ENCODE results near the gene GINS1. TPM values are rescaled to one million over a fixed set of nuclear protein-coding genes. Genes with fewer than 3 reads are reported as not detected.

The GINS1 gene
- total and polyA plus RNA-seq, 7 donors: 0.28 to 7.6 (median 1.2) TPM

DNA sequence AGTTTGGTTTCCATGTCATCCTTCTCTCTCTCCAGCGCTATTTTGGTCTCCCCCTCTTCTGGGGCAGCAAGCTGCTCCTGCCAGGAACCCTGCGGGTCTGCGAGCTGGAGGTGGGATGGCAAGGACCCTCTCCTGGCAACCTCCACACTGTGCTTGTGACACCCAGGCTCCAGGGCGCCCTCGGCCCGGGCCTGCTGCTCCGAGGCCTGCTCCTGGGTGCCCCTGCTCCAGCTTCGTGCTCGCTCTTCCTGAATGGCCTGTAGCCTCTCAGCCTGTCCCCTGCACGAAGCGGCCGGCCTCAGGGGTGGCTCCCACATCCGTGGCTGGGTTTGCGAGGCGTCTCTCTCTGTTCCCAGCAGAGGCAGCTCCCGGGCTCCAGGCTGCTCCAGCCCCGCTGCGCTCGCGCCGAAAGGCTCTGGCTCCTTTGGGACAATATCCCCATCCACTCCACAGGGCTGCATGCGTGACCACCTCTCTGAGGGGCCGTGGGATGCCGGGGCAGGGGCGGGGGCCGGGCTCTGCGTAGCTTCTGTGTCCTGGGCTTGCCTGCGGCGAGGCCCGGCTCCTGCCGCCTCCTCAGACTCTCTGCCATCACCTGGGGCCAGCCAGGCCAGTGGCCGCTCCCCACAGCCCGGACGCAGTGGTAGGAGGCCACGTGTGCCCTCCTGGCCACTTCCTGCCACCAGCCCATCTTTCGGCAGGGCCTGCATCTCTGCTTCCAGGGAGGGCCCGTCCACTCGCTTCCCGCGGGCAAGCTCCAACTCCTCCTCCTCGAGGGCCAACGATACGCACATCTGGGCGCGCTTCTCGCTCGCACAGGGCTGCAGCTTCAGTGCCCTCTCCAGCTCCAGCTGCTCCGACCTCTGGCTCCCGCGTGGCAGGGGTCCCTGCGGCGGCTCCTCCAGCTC lies 68.9 kb downstream of the GINS1 start:
- intact Hi-C loops (cut with DNase I): no loop called here
- 94% methylated on average over 52 of the region's 52 CpGs for WGBS, 2 donors
- H3K36me3 ChIP-seq: peaks cover 0 to 62% (median 4%) of the 10 kb centered on the region in 4 donors
- no peaks in the 10 kb centered on the region for H3K4me1 ChIP-seq
- no peak overlapping the region for H3K4me3 ChIP-seq
- TF ChIP-seq EP300 (IDR thresholded peaks at IDR 0.05): no peak
- TF ChIP-seq, protein P1, sequence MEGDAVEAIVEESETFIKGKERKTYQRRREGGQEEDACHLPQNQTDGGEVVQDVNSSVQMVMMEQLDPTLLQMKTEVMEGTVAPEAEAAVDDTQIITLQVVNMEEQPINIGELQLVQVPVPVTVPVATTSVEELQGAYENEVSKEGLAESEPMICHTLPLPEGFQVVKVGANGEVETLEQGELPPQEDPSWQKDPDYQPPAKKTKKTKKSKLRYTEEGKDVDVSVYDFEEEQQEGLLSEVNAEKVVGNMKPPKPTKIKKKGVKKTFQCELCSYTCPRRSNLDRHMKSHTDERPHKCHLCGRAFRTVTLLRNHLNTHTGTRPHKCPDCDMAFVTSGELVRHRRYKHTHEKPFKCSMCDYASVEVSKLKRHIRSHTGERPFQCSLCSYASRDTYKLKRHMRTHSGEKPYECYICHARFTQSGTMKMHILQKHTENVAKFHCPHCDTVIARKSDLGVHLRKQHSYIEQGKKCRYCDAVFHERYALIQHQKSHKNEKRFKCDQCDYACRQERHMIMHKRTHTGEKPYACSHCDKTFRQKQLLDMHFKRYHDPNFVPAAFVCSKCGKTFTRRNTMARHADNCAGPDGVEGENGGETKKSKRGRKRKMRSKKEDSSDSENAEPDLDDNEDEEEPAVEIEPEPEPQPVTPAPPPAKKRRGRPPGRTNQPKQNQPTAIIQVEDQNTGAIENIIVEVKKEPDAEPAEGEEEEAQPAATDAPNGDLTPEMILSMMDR (IDR thresholded peaks at IDR 0.05): no peak
- no peak overlapping the region for H3K27ac ChIP-seq
- no peaks in the 10 kb centered on the region for H3K9me3 ChIP-seq
- H3K27me3 ChIP-seq: no peaks in the 10 kb centered on the region
- DNase-seq: no peak

- H3K4me1 ChIP-seq: no peaks in the 10 kb centered on the region
- H3K27me3 ChIP-seq: no peaks in the 10 kb centered on the region
- no peak overlapping the region for H3K27ac ChIP-seq
- no peak overlapping the region for H3K4me3 ChIP-seq
- TF ChIP-seq POLR2A (IDR thresholded peaks at IDR 0.05): no peak
- no peak for TF ChIP-seq POLR2AphosphoS5 (IDR thresholded peaks at IDR 0.05)
- TF ChIP-seq, protein P1 (IDR thresholded peaks at IDR 0.05): no peak
- TF ChIP-seq EP300 (IDR thresholded peaks at IDR 0.05): no peak
- DNase-seq: no peak
- 91 to 93% methylated on average over 28 of the region's 28 CpGs for WGBS, 2 donors
- no peaks in the 10 kb centered on the region for H3K9me3 ChIP-seq
- peaks cover 0 to 66% (median 4%) of the 10 kb centered on the region in 4 donors for H3K36me3 ChIP-seq
- intact Hi-C loops (cut with DNase I): no loop called here
These were observed 69.8 kb downstream of the GINS1 start for GRCh38 chr20:25477014-25477882.

DNA sequence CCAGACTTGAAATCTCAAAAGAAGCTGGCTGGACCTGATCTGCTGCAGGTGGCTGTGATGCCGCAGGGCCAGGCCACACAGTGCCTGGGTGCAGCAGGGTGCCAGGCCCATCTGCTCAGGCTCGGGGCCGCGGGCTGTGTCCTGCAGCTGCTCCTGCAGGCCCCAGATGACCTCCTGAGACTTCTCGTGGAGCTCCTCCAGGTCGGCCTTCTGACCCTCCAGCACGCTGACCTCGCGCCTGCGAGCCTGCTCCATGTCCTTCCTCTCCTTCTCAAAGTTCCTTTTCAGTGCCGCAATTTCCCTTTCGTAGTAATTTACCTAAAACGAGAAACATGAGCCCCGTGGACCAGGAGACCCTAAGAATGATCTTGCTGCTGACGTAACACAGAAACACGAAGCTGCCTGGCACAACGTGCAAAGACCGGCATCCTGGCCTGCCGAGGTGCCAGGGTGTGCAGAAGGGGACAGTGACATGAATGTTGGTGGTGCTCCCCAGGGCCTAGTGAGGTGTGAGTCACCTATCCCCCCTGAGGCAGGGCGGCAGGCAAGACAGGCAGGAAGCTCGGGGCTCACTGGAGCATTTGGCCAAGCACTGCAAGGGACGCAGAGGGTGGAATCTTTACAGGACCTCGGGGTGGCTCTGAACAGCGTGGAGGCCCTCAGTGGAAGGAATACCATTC lies 71.6 kb downstream of the GINS1 start:
- Histone ChIP-seq H3K27ac (no peak overlapping the region), H3K4me3 (no peak overlapping the region), H3K9me3 (no peaks in the 10 kb centered on the region), H3K27me3 (no peaks in the 10 kb centered on the region), H3K36me3 (peaks cover 0 to 72% (median 4%) of the 10 kb centered on the region in 4 donors), H3K4me1 (no peaks in the 10 kb centered on the region)
- 93% methylated on average over 24 of the region's 24 CpGs for WGBS, 2 donors
- DNase-seq: no peak
- intact Hi-C loops (cut with DNase I): no loop called here
- TF ChIP-seq EP300 (IDR thresholded peaks at IDR 0.05): no peak
- TF ChIP-seq, protein P1 (IDR thresholded peaks at IDR 0.05): no peak

DNA sequence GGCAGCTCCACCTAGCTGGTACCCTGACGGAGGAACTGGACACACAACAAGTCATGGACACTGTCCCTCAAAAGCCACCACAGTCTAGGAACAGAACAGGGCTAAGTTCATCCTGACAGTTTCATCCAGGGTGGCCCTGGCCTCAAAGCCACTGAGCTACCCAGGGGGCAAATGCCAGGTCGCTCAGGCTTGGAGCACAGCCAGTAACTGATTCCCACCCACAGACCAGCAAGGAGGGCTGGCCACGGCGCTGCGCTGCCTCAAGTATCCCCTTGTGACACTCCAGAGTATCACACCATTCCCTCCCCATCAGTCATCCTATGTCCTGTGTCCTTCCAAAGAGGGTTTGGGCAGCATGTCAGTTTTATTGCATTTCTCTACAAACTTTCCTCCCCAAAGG lies 72.2 kb downstream of the GINS1 start:
- TF ChIP-seq POLR2A (IDR thresholded peaks at IDR 0.05) (no peak), EP300 (IDR thresholded peaks at IDR 0.05) (no peak), POLR2AphosphoS5 (IDR thresholded peaks at IDR 0.05) (no peak)
- TF ChIP-seq, protein P1 (IDR thresholded peaks at IDR 0.05): no peak
- H3K27me3 ChIP-seq: no peaks in the 10 kb centered on the region
- no peak overlapping the region for H3K4me3 ChIP-seq
- no peak overlapping the region for H3K27ac ChIP-seq
- 93 to 96% methylated on average over 5 of the region's 5 CpGs for WGBS, 2 donors
- H3K9me3 ChIP-seq: no peaks in the 10 kb centered on the region
- peak; percentile 59 for DNase-seq
- peaks cover 0 to 72% (median 4%) of the 10 kb centered on the region in 4 donors for H3K36me3 ChIP-seq
- intact Hi-C loops (cut with DNase I): no loop called here
- no peaks in the 10 kb centered on the region for H3K4me1 ChIP-seq
